HepG2 (cell line): Measurements from ENCODE around the gene PTHLH. TPM values are rescaled to one million over a fixed set of nuclear protein-coding genes. Genes with fewer than 3 reads are reported as not detected.

Source experiments
- IKZF1 ChIP-seq: fragments of 450-650 bp; IDR thresholded peaks from 2 replicates; pipeline ENCODE4 v1.7.1; 2016
- KDM5A ChIP-seq: fragments of 200-600 bp; sonication (generic); IDR thresholded peaks from 2 replicates; pipeline ENCODE4 v1.7.0; 2018; ENCODE audit warnings: antibody characterized with exemption, mild to moderate bottlenecking, low read length, borderline replicate concordance
- KLF9 ChIP-seq: IDR thresholded peaks from 2 replicates; pipeline ENCODE4 v1.6.1; 2016; ENCODE audit warnings: low read depth
- LRRFIP1 ChIP-seq: sonication (generic); formaldehyde crosslinking; conservative IDR thresholded peaks from 2 replicates; pipeline ENCODE4 v1.4.0; 2020; ENCODE audit warnings: missing genetic modification reagents
- PLSCR1 ChIP-seq: sonication (generic); formaldehyde crosslinking; IDR thresholded peaks from 2 replicates; pipeline ENCODE4 v1.5.0; 2020; ENCODE audit warnings: missing genetic modification reagents, mild to moderate bottlenecking, borderline replicate concordance
- RAD51 ChIP-seq: fragments of 450-650 bp; IDR thresholded peaks from 2 replicates; pipeline ENCODE4 v1.6.1; 2016; ENCODE audit warnings: borderline replicate concordance
- RFXANK ChIP-seq: IDR thresholded peaks from 2 replicates; pipeline ENCODE4 v1.6.1; 2016
- SMARCE1 ChIP-seq: fragments of 450-650 bp; IDR thresholded peaks from 2 replicates; pipeline ENCODE4 v1.6.1; 2017; ENCODE audit warnings: borderline replicate concordance
- SNAI1 ChIP-seq: sonication (generic); formaldehyde crosslinking; IDR thresholded peaks from 2 replicates; pipeline ENCODE4 v1.5.0; 2020; ENCODE audit warnings: mild to moderate bottlenecking, missing genetic modification reagents, borderline replicate concordance
- ZBTB37 ChIP-seq: sonication (generic); formaldehyde crosslinking; IDR thresholded peaks from 2 replicates; pipeline ENCODE4 v1.4.0; 2020; ENCODE audit warnings: mild to moderate bottlenecking, missing genetic modification reagents
- ZNF3 ChIP-seq: IDR thresholded peaks from 2 replicates; pipeline ENCODE4 v1.7.0; 2017; ENCODE audit warnings: inconsistent platforms
- ZNF432 ChIP-seq: sonication (generic); formaldehyde crosslinking; IDR thresholded peaks from 2 replicates; pipeline ENCODE4 v1.5.0; 2020; ENCODE audit warnings: missing genetic modification reagents, mild to moderate bottlenecking, borderline replicate concordance
- polyA plus RNA-seq, 8 experiments: library from polyadenylated mRNA; depleted of rRNA in 3 of 8; stranded (reverse) in 7 of 8; unstranded in 1 of 8; fragments of >200 nt; fragmentation: Illumina TruSeq in 4 of 8; extraction: Trizol in 4 of 8; gene quantifications; 2 replicates each; pipeline versions ENCODE4 v1.2.1 to v1.2.3, GENCODE V29; 2011 to 2016; ENCODE audit warnings: low read depth in 4 of 8, missing spikeins in 1 of 8, mixed read lengths in 1 of 8; ENCODE audit not compliant: insufficient read depth in 1 of 8
- total RNA-seq, 5 experiments: library from RNA; depleted of rRNA; stranded (reverse); fragments of >200 nt; fragmentation: Illumina TruSeq; extraction: Trizol; gene quantifications; 2 replicates each; pipeline ENCODE4 v1.2.3, GENCODE V29; 2016; ENCODE audit warnings: low read depth in 1 of 5
- TF ChIP-seq, protein P1 (sequence below): sonication (generic); formaldehyde crosslinking; IDR thresholded peaks from one replicate; pipeline ENCODE4 v1.5.1; 2020; ENCODE audit warnings: mild to moderate bottlenecking, missing genetic modification reagents; ENCODE audit errors: not compliant biosample characterization
- TF ChIP-seq, protein P2 (sequence below): sonication (generic); formaldehyde crosslinking; IDR thresholded peaks from 2 replicates; pipeline ENCODE4 v1.8.0; 2022; ENCODE audit warnings: low read depth, missing genetic modification reagents

The PTHLH gene
- total and polyA plus RNA-seq, 2 of the 13 experiments (the other 11 are each of a cell fraction or from before 2014, with no cell fraction given) = 0.22 TPM; not detected in 1

DNA sequence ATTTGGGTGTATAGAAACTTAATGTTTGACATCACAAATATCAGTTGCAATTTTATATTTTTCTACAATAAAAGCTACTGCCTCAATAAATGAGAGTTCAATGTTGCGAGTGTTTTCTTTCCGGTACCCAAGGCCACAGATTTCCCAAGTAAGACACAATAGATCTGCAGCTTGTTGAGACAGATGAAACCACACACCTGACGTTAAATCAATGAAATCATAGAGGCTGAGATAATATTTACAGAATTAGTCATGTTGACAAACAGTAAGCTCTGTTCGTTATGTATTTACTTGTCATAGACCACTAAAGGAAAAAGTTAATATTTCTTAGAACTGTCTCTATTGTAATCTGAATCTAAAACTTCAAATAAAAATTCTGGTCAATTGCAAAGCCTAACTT, 49.2 kb upstream of the PTHLH start (continued):
- TF ChIP-seq, protein P1, sequence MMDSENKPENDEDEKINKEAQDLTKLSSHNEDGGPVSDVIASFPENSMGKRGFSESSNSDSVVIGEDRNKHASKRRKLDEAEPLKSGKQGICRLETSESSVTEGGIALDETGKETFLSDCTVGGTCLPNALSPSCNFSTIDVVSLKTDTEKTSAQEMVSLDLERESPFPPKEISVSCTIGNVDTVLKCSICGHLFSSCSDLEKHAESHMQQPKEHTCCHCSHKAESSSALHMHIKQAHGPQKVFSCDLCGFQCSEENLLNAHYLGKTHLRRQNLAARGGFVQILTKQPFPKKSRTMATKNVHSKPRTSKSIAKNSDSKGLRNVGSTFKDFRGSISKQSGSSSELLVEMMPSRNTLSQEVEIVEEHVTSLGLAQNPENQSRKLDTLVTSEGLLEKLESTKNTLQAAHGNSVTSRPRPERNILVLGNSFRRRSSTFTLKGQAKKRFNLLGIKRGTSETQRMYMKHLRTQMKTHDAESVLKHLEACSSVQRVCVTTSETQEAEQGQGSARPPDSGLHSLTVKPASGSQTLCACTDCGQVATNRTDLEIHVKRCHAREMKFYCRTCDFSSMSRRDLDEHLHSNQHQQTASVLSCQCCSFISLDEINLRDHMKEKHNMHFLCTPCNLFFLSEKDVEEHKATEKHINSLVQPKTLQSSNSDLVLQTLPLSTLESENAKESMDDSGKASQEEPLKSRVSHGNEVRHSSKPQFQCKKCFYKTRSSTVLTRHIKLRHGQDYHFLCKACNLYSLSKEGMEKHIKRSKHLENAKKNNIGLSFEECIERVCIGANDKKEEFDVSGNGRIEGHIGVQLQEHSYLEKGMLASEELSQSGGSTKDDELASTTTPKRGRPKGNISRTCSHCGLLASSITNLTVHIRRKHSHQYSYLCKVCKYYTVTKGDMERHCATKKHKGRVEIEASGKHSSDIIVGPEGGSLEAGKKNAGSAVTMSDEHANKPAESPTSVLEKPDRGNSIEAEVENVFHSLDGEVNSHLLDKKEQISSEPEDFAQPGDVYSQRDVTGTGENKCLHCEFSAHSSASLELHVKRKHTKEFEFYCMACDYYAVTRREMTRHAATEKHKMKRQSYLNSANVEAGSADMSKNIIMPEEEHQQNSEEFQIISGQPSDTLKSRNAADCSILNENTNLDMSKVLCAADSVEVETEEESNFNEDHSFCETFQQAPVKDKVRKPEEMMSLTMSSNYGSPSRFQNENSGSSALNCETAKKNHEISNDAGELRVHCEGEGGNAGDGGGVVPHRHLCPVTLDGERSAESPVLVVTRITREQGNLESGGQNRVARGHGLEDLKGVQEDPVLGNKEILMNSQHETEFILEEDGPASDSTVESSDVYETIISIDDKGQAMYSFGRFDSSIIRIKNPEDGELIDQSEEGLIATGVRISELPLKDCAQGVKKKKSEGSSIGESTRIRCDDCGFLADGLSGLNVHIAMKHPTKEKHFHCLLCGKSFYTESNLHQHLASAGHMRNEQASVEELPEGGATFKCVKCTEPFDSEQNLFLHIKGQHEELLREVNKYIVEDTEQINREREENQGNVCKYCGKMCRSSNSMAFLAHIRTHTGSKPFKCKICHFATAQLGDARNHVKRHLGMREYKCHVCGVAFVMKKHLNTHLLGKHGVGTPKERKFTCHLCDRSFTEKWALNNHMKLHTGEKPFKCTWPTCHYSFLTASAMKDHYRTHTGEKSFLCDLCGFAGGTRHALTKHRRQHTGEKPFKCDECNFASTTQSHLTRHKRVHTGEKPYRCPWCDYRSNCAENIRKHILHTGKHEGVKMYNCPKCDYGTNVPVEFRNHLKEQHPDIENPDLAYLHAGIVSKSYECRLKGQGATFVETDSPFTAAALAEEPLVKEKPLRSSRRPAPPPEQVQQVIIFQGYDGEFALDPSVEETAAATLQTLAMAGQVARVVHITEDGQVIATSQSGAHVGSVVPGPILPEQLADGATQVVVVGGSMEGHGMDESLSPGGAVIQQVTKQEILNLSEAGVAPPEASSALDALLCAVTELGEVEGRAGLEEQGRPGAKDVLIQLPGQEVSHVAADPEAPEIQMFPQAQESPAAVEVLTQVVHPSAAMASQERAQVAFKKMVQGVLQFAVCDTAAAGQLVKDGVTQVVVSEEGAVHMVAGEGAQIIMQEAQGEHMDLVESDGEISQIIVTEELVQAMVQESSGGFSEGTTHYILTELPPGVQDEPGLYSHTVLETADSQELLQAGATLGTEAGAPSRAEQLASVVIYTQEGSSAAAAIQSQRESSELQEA (CRISPR knock-in tag) = no peak
- TF ChIP-seq KDM5A = no peak
- no peak for TF ChIP-seq SNAI1 (CRISPR knock-in tag)
- TF ChIP-seq SMARCE1 = peak; percentile 66; the same call in 1 of the 2 replicates
- TF ChIP-seq, protein P2, sequence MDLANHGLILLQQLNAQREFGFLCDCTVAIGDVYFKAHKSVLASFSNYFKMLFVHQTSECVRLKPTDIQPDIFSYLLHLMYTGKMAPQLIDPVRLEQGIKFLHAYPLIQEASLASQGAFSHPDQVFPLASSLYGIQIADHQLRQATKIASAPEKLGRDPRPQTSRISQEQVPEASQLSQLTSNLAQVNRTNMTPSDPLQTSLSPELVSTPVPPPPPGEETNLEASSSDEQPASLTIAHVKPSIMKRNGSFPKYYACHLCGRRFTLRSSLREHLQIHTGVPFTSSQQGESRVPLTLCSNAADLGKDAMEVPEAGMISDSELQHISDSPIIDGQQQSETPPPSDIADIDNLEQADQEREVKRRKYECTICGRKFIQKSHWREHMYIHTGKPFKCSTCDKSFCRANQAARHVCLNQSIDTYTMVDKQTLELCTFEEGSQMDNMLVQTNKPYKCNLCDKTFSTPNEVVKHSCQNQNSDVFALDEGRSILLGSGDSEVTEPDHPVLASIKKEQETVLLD (CRISPR knock-in tag) = no peak
- TF ChIP-seq ZBTB37 (CRISPR knock-in tag) = no peak
- TF ChIP-seq KLF9 (CRISPR knock-in tag) = no peak
- no peak for TF ChIP-seq LRRFIP1 (CRISPR knock-in tag)
- TF ChIP-seq RAD51 = no peak
- TF ChIP-seq RFXANK (CRISPR knock-in tag) = no peak
- TF ChIP-seq ZNF3 = no peak
- no peak for TF ChIP-seq PLSCR1 (CRISPR knock-in tag)
- TF ChIP-seq IKZF1 = no peak
- no peak for TF ChIP-seq ZNF432 (CRISPR knock-in tag)
